GM23338 (cell line): ENCODE measurements around the gene CCDC3. TPM values are rescaled to one million over a fixed set of nuclear protein-coding genes. Genes with fewer than 3 reads are reported as not detected.

Experiments
- ATAC-seq: fragments of 200-7000 bp; cut with Tn5 transposase; 3 replicates; pipeline ENCODE4 v1.9.1; 2020
- DNase-seq: peaks from one replicate; pipeline ENCODE4 v3.0.0-alpha.2; 2015; ENCODE audit warnings: low spot score
- H2AFZ ChIP-seq: fragments of 200-600 bp; sonication (generic); 2 replicates; pipeline ENCODE4 v1.8.0; 2016; ENCODE audit warnings: antibody characterized with exemption, mild to moderate bottlenecking, moderate library complexity
- H3F3A ChIP-seq: fragments of 200-600 bp; sonication (generic); replicated peaks from 2 replicates; pipeline ENCODE4 v1.8.0; 2017; ENCODE audit warnings: antibody characterized with exemption, mixed run types, low read depth
- H3K27ac ChIP-seq: fragments of 200-600 bp; sonication (generic); 2 replicates; pipeline ENCODE4 v1.6.1; 2016; ENCODE audit warnings: low read depth
- H3K27me3 ChIP-seq: fragments of 200-600 bp; sonication (generic); 2 replicates; pipeline ENCODE4 v1.8.0; 2016; ENCODE audit warnings: mild to moderate bottlenecking, mixed run types, moderate library complexity; ENCODE audit not compliant: insufficient read depth
- H3K36me3 ChIP-seq: fragments of 200-600 bp; sonication (generic); 2 replicates; pipeline ENCODE4 v1.8.0; 2016; ENCODE audit warnings: mild to moderate bottlenecking; ENCODE audit not compliant: insufficient read depth
- H3K4me1 ChIP-seq: fragments of 200-600 bp; sonication (generic); 2 replicates; pipeline ENCODE4 v1.8.0; 2016; ENCODE audit warnings: mild to moderate bottlenecking, moderate library complexity; ENCODE audit not compliant: insufficient read depth
- H3K4me2 ChIP-seq: fragments of 200-600 bp; sonication (generic); 2 replicates; pipeline ENCODE4 v1.7.1; 2017; ENCODE audit warnings: mixed run types
- H3K4me3 ChIP-seq: fragments of 200-600 bp; sonication (generic); 2 replicates; pipeline ENCODE4 v1.6.1; 2016; ENCODE audit warnings: mixed run types
- H3K79me2 ChIP-seq: fragments of 200-600 bp; sonication (generic); replicated peaks from 2 replicates; pipeline ENCODE4 v1.8.0; 2017; ENCODE audit warnings: mild to moderate bottlenecking; ENCODE audit not compliant: insufficient read depth
- H3K9me2 ChIP-seq: fragments of 200-600 bp; sonication (generic); 2 replicates; pipeline ENCODE4 v1.8.0; 2017; ENCODE audit not compliant: insufficient read depth
- H4K20me1 ChIP-seq: fragments of 200-600 bp; sonication (generic); replicated peaks from 2 replicates; pipeline ENCODE4 v1.8.0; 2017; ENCODE audit warnings: mild to moderate bottlenecking; ENCODE audit not compliant: insufficient read depth
- H3K27ac Mint-ChIP-seq: 2 replicates; pipeline ENCODE4 v1.8.0; 2020; ENCODE audit warnings: inconsistent platforms, mild to moderate bottlenecking, moderate library complexity, mixed read lengths
- H3K27me3 Mint-ChIP-seq: 3 replicates; pipeline ENCODE4 v1.8.0; 2022; ENCODE audit warnings: low read depth, mild to moderate bottlenecking, moderate library complexity, mixed read lengths, inconsistent platforms; ENCODE audit not compliant: insufficient read depth, poor library complexity
- H3K36me3 Mint-ChIP-seq: 3 replicates; pipeline ENCODE4 v1.8.0; 2021; ENCODE audit warnings: low read depth, mild to moderate bottlenecking, inconsistent platforms, moderate library complexity, mixed read lengths
- H3K4me1 Mint-ChIP-seq: 3 replicates; pipeline ENCODE4 v1.8.0; 2020; ENCODE audit warnings: mild to moderate bottlenecking, inconsistent platforms, mixed read lengths
- H3K4me3 Mint-ChIP-seq: 3 replicates; pipeline ENCODE4 v1.8.0; 2021; ENCODE audit warnings: moderate library complexity, mild to moderate bottlenecking, inconsistent platforms, mixed read lengths
- H3K9me3 Mint-ChIP-seq: 3 replicates; pipeline ENCODE4 v1.8.0; 2020; ENCODE audit warnings: moderate library complexity, mild to moderate bottlenecking, inconsistent platforms, mixed read lengths
- CREB1 ChIP-seq: fragments of 250-450 bp; sonication (Bioruptor Pico); IDR thresholded peaks from 2 replicates; pipeline ENCODE4 v1.5.0; 2020; ENCODE audit warnings: low read depth, mild to moderate bottlenecking, moderate library complexity
- ETS1 ChIP-seq: IDR thresholded peaks from 2 replicates; pipeline ENCODE4 v1.6.1; 2016; ENCODE audit warnings: antibody characterized with exemption
- EZH2 ChIP-seq: fragments of 200-600 bp; sonication (generic); IDR thresholded peaks from one replicate; pipeline ENCODE4 v1.8.0; 2017; ENCODE audit warnings: antibody characterized with exemption, mild to moderate bottlenecking, low read depth; ENCODE audit not compliant: unreplicated experiment
- EZH2phosphoT487 ChIP-seq: fragments of 200-600 bp; sonication (generic); IDR thresholded peaks from one replicate; pipeline ENCODE4 v1.8.1; 2018; ENCODE audit warnings: antibody characterized with exemption; ENCODE audit not compliant: unreplicated experiment
- NANOG ChIP-seq: IDR thresholded peaks from 2 replicates; pipeline ENCODE4 v1.6.1; 2016; ENCODE audit warnings: antibody characterized with exemption, borderline replicate concordance
- POLR2AphosphoS5 ChIP-seq: IDR thresholded peaks from 2 replicates; pipeline ENCODE4 v1.6.1; 2016; ENCODE audit warnings: antibody characterized with exemption, low read depth
- STAT1 ChIP-seq: IDR thresholded peaks from one replicate; pipeline ENCODE4 v1.6.1; 2016; ENCODE audit warnings: antibody characterized with exemption; ENCODE audit not compliant: unreplicated experiment
- ZNF114 ChIP-seq: fragments of 250-450 bp; sonication (Bioruptor Pico); IDR thresholded peaks from 2 replicates; pipeline ENCODE4 v1.5.0; 2020; ENCODE audit warnings: mild to moderate bottlenecking, moderate library complexity
- polyA plus RNA-seq: library from polyadenylated mRNA; unstranded; fragments of >200 nt; fragmentation: Nextera tagmentation; extraction: Ambion mirVana; gene quantifications from 2 replicates; pipeline ENCODE4 v1.2.1, GENCODE V29; 2016
- total RNA-seq: library from RNA; depleted of rRNA; stranded (reverse); fragments of >200 nt; shearing (Covaris generic); gene quantifications from 2 replicates; pipeline ENCODE4 v1.2.3, GENCODE V29; 2014
- TF ChIP-seq, protein P1 (sequence below), 2 experiments: fragments of 200-600 bp in 1 of 2; sonication (generic) in 1 of 2; conservative IDR thresholded peaks; 2 replicates each; pipeline versions ENCODE4 v1.5.1 to v1.6.1; 2016 to 2017; ENCODE audit warnings: antibody characterized with exemption in 2 of 2, low read depth in 2 of 2, mild to moderate bottlenecking in 2 of 2, moderate library complexity in 1 of 2
- TF ChIP-seq, protein P2 (sequence below): IDR thresholded peaks from one replicate; pipeline ENCODE4 v1.6.1; 2018; ENCODE audit warnings: antibody characterized with exemption; ENCODE audit not compliant: unreplicated experiment

Gene CCDC3
- total and polyA plus RNA-seq, 2 experiments from 2014 or later, result 1.4 to 5.2 TPM

- TF ChIP-seq POLR2AphosphoS5 (no peak), EZH2phosphoT487 (no peak), ETS1 (no peak), CREB1 (no peak), EZH2 (no peak), NANOG (no peak), STAT1 (no peak)
- TF ChIP-seq, protein P1, sequence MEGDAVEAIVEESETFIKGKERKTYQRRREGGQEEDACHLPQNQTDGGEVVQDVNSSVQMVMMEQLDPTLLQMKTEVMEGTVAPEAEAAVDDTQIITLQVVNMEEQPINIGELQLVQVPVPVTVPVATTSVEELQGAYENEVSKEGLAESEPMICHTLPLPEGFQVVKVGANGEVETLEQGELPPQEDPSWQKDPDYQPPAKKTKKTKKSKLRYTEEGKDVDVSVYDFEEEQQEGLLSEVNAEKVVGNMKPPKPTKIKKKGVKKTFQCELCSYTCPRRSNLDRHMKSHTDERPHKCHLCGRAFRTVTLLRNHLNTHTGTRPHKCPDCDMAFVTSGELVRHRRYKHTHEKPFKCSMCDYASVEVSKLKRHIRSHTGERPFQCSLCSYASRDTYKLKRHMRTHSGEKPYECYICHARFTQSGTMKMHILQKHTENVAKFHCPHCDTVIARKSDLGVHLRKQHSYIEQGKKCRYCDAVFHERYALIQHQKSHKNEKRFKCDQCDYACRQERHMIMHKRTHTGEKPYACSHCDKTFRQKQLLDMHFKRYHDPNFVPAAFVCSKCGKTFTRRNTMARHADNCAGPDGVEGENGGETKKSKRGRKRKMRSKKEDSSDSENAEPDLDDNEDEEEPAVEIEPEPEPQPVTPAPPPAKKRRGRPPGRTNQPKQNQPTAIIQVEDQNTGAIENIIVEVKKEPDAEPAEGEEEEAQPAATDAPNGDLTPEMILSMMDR (conservative IDR thresholded peaks at IDR 0.05; ENCODE audit: low read depth in 2 of 2), result no peak
- TF ChIP-seq, protein P2, sequence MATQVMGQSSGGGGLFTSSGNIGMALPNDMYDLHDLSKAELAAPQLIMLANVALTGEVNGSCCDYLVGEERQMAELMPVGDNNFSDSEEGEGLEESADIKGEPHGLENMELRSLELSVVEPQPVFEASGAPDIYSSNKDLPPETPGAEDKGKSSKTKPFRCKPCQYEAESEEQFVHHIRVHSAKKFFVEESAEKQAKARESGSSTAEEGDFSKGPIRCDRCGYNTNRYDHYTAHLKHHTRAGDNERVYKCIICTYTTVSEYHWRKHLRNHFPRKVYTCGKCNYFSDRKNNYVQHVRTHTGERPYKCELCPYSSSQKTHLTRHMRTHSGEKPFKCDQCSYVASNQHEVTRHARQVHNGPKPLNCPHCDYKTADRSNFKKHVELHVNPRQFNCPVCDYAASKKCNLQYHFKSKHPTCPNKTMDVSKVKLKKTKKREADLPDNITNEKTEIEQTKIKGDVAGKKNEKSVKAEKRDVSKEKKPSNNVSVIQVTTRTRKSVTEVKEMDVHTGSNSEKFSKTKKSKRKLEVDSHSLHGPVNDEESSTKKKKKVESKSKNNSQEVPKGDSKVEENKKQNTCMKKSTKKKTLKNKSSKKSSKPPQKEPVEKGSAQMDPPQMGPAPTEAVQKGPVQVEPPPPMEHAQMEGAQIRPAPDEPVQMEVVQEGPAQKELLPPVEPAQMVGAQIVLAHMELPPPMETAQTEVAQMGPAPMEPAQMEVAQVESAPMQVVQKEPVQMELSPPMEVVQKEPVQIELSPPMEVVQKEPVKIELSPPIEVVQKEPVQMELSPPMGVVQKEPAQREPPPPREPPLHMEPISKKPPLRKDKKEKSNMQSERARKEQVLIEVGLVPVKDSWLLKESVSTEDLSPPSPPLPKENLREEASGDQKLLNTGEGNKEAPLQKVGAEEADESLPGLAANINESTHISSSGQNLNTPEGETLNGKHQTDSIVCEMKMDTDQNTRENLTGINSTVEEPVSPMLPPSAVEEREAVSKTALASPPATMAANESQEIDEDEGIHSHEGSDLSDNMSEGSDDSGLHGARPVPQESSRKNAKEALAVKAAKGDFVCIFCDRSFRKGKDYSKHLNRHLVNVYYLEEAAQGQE, result no peak
- ATAC-seq, result no peak
- Histone ChIP-seq H3K79me2 (no peaks in the 10 kb centered on the region), H3K27ac (no peak overlapping the region), H3K27me3 (no peaks in the 10 kb centered on the region), H3K4me3 (no peak overlapping the region), H3K9me2 (no peaks in the 10 kb centered on the region), H3K4me2 (no peak overlapping the region), H3K4me1 (0 out of 2 replicates have a peak, but pooled peaks cover 6% of the 10 kb centered on the region), H2AFZ (no peak overlapping the region), H3K36me3 (no peaks in the 10 kb centered on the region), H3F3A (no peaks in the 10 kb centered on the region), H4K20me1 (no peaks in the 10 kb centered on the region)
- no peak for DNase-seq
- H3K9me3 Mint-ChIP-seq, result no peaks in the 10 kb centered on the region
- H3K36me3 Mint-ChIP-seq, result no peaks in the 10 kb centered on the region
- H3K27ac Mint-ChIP-seq, result no peak overlapping the region
- peaks cover 9% of the 10 kb centered on the region for H3K27me3 Mint-ChIP-seq
- no peaks in the 10 kb centered on the region for H3K4me1 Mint-ChIP-seq
- no peak overlapping the region for H3K4me3 Mint-ChIP-seq
Observed at GRCh38 chr10:12907656-12908055, 93.9 kb downstream of the CCDC3 start.

- H3K4me1 ChIP-seq, result 0 out of 2 replicates have a peak, but pooled peaks cover 6% of the 10 kb centered on the region
- H3K4me3 Mint-ChIP-seq, result no peak overlapping the region
- no peaks in the 10 kb centered on the region for H4K20me1 ChIP-seq
- no peaks in the 10 kb centered on the region for H3K79me2 ChIP-seq
- no peak overlapping the region for H3K27ac ChIP-seq
- H3F3A ChIP-seq, result no peaks in the 10 kb centered on the region
- H3K9me3 Mint-ChIP-seq, result no peaks in the 10 kb centered on the region
- no peaks in the 10 kb centered on the region for H3K27me3 ChIP-seq
- no peaks in the 10 kb centered on the region for H3K36me3 ChIP-seq
- H3K4me3 ChIP-seq, result no peak overlapping the region
- H3K4me2 ChIP-seq, result no peak overlapping the region
- DNase-seq, result no peak
- H3K36me3 Mint-ChIP-seq, result no peaks in the 10 kb centered on the region
- ATAC-seq, result no peak
- no peak overlapping the region for H3K27ac Mint-ChIP-seq
- peaks cover 10% of the 10 kb centered on the region for H3K27me3 Mint-ChIP-seq
- no peaks in the 10 kb centered on the region for H3K9me2 ChIP-seq
- no peak overlapping the region for H2AFZ ChIP-seq
- no peaks in the 10 kb centered on the region for H3K4me1 Mint-ChIP-seq
- TF ChIP-seq EZH2 (no peak), ZNF114 (CRISPR knock-in tag) (no peak), STAT1 (no peak)
Observed at GRCh38 chr10:12906051-12906541, 95.4 kb downstream of the CCDC3 start.
